HepG2 (cell line): ENCODE results near the gene PCGF2. TPM values are rescaled to one million over a fixed set of nuclear protein-coding genes. Genes with fewer than 3 reads are reported as not detected.

Experiments
- GABPB1 ChIP-seq: IDR thresholded peaks from 2 replicates; pipeline ENCODE4 v1.6.1; 2016; ENCODE audit warnings: mild to moderate bottlenecking, missing genetic modification reagents, moderate library complexity, missing compliant biosample characterization
- HMGA1 ChIP-seq: sonication (generic); formaldehyde crosslinking; conservative IDR thresholded peaks from 2 replicates; pipeline ENCODE4 v1.4.0; 2020; ENCODE audit warnings: missing genetic modification reagents
- IRX3 ChIP-seq: sonication (generic); formaldehyde crosslinking; IDR thresholded peaks from 2 replicates; pipeline ENCODE4 v1.8.1; 2023; ENCODE audit warnings: mild to moderate bottlenecking, low read depth, missing genetic modification reagents, borderline replicate concordance
- NFIC ChIP-seq: IDR thresholded peaks from 2 replicates; pipeline ENCODE4 v1.6.1; 2012; ENCODE audit warnings: mild to moderate bottlenecking, low read length, inconsistent platforms
- NR2F1 ChIP-seq, 2 experiments: fragments of 450-650 bp in 1 of 2; formaldehyde crosslinking in 1 of 2; IDR thresholded peaks; 2 replicates each; pipeline versions ENCODE4 v1.5.0 to v1.6.1; 2016 to 2020; ENCODE audit warnings: mild to moderate bottlenecking in 1 of 2, missing compliant biosample characterization in 1 of 2, missing genetic modification reagents in 1 of 2, moderate library complexity in 1 of 2
- RBM22 ChIP-seq: fragments of 200-400 bp; formaldehyde crosslinking; optimal IDR thresholded peaks from 2 replicates; pipeline ENCODE3; 2017; ENCODE audit warnings: mild to moderate bottlenecking, low read length, moderate library complexity
- RFX3 ChIP-seq: IDR thresholded peaks from 2 replicates; pipeline ENCODE4 v1.6.1; 2016; ENCODE audit warnings: missing biosample characterization, missing genetic modification reagents
- SRSF4 ChIP-seq: fragments of 200-400 bp; formaldehyde crosslinking; IDR thresholded peaks from one replicate; pipeline ENCODE4 v1.6.1; 2018; ENCODE audit warnings: mild to moderate bottlenecking, low read depth, low read length, moderate library complexity; ENCODE audit not compliant: poor library complexity, severe bottlenecking
- ZBTB38 ChIP-seq: sonication (generic); formaldehyde crosslinking; IDR thresholded peaks from 2 replicates; pipeline ENCODE4 v1.5.1; 2020; ENCODE audit warnings: mild to moderate bottlenecking, missing genetic modification reagents
- ZFP37 ChIP-seq: sonication (generic); formaldehyde crosslinking; IDR thresholded peaks from 2 replicates; pipeline ENCODE4 v1.4.0; 2020; ENCODE audit warnings: missing genetic modification reagents, borderline replicate concordance
- ZNF180 ChIP-seq: sonication (generic); formaldehyde crosslinking; IDR thresholded peaks from 2 replicates; pipeline ENCODE4 v1.4.0; 2020; ENCODE audit warnings: low read depth, missing genetic modification reagents, borderline replicate concordance
- ZNF224 ChIP-seq: sonication (generic); formaldehyde crosslinking; IDR thresholded peaks from 2 replicates; pipeline ENCODE4 v1.5.0; 2020; ENCODE audit warnings: mild to moderate bottlenecking, missing genetic modification reagents
- ZNF230 ChIP-seq: sonication (generic); formaldehyde crosslinking; IDR thresholded peaks from 2 replicates; pipeline ENCODE4 v1.4.0; 2020; ENCODE audit warnings: mild to moderate bottlenecking, missing genetic modification reagents
- ZNF343 ChIP-seq: sonication (generic); formaldehyde crosslinking; IDR thresholded peaks from 2 replicates; pipeline ENCODE4 v1.4.0; 2020; ENCODE audit warnings: mild to moderate bottlenecking, missing genetic modification reagents
- ZNF367 ChIP-seq: sonication (generic); formaldehyde crosslinking; IDR thresholded peaks from 2 replicates; pipeline ENCODE4 v1.4.0; 2020; ENCODE audit warnings: missing genetic modification reagents, borderline replicate concordance
- ZNF468 ChIP-seq: sonication (generic); formaldehyde crosslinking; IDR thresholded peaks from 2 replicates; pipeline ENCODE4 v1.8.0; 2022; ENCODE audit warnings: mild to moderate bottlenecking, moderate library complexity, missing genetic modification reagents
- ZNF546 ChIP-seq: sonication (generic); formaldehyde crosslinking; conservative IDR thresholded peaks from 2 replicates; pipeline ENCODE4 v1.8.1; 2023; ENCODE audit warnings: mild to moderate bottlenecking, missing genetic modification reagents
- ZNF552 ChIP-seq: sonication (generic); formaldehyde crosslinking; IDR thresholded peaks from 2 replicates; pipeline ENCODE4 v1.9.0; 2022; ENCODE audit warnings: missing genetic modification reagents, mild to moderate bottlenecking, borderline replicate concordance
- polyA plus RNA-seq, 8 experiments: library from polyadenylated mRNA; depleted of rRNA in 3 of 8; stranded (reverse) in 7 of 8; unstranded in 1 of 8; fragments of >200 nt; fragmentation: Illumina TruSeq in 4 of 8; extraction: Trizol in 4 of 8; gene quantifications; 2 replicates each; pipeline versions ENCODE4 v1.2.1 to v1.2.3, GENCODE V29; 2011 to 2016; ENCODE audit warnings: low read depth in 4 of 8, missing spikeins in 1 of 8, mixed read lengths in 1 of 8; ENCODE audit not compliant: insufficient read depth in 1 of 8
- total RNA-seq, 5 experiments: library from RNA; depleted of rRNA; stranded (reverse); fragments of >200 nt; fragmentation: Illumina TruSeq; extraction: Trizol; gene quantifications; 2 replicates each; pipeline ENCODE4 v1.2.3, GENCODE V29; 2016; ENCODE audit warnings: low read depth in 1 of 5
- TF ChIP-seq, protein P1 (sequence below): sonication (generic); formaldehyde crosslinking; IDR thresholded peaks from 2 replicates; pipeline ENCODE4 v1.9.0; 2021; ENCODE audit warnings: missing genetic modification reagents, borderline replicate concordance
- TF ChIP-seq, protein P2 (sequence below): sonication (generic); formaldehyde crosslinking; IDR thresholded peaks from 2 replicates; pipeline ENCODE4 v1.5.0; 2020; ENCODE audit warnings: missing genetic modification reagents, mild to moderate bottlenecking, borderline replicate concordance
- TF ChIP-seq, protein P3 (sequence below): sonication (generic); formaldehyde crosslinking; IDR thresholded peaks from 2 replicates; pipeline ENCODE4 v1.8.0; 2023; ENCODE audit warnings: mild to moderate bottlenecking, missing genetic modification reagents
- TF ChIP-seq, protein P4 (sequence below): sonication (generic); formaldehyde crosslinking; IDR thresholded peaks from 2 replicates; pipeline ENCODE4 v1.8.1; 2022; ENCODE audit warnings: mild to moderate bottlenecking, missing genetic modification reagents
- TF ChIP-seq, protein P5 (sequence below): IDR thresholded peaks from 2 replicates; pipeline ENCODE4 v1.6.1; 2016; ENCODE audit warnings: low read depth

Gene PCGF2
- total and polyA plus RNA-seq, 2 of the 13 experiments (the other 11 are each of a cell fraction or from before 2014, with no cell fraction given) = 11.6 to 29.4 TPM

DNA sequence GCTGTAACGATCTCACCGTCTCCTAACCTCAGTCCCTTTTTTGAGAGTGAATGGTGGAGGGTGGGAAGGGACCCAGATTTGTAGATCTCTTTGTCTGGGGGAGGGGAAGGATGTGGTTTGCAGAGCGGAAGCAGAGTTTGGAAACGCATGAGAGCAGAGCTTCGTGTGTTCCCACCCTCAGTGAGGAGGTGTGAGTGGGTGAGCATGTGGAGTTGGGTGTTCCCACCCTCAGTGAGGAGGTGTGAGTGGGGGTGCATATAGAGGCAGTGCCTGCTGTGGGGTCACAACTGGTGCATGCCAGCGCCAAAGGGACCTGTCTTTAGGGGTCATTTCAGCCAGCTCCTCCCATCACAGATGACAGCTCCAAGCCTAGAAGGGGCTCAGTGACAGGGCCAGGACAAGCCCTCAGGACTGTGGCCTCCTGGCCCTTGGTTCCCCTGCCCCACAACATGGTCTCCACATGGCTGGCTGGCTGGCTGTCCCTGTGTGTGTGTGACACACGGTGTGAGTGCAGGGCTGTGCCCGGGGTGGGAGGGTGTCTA is 19.8 kb downstream of the PCGF2 start (continued):
- TF ChIP-seq, protein P1, sequence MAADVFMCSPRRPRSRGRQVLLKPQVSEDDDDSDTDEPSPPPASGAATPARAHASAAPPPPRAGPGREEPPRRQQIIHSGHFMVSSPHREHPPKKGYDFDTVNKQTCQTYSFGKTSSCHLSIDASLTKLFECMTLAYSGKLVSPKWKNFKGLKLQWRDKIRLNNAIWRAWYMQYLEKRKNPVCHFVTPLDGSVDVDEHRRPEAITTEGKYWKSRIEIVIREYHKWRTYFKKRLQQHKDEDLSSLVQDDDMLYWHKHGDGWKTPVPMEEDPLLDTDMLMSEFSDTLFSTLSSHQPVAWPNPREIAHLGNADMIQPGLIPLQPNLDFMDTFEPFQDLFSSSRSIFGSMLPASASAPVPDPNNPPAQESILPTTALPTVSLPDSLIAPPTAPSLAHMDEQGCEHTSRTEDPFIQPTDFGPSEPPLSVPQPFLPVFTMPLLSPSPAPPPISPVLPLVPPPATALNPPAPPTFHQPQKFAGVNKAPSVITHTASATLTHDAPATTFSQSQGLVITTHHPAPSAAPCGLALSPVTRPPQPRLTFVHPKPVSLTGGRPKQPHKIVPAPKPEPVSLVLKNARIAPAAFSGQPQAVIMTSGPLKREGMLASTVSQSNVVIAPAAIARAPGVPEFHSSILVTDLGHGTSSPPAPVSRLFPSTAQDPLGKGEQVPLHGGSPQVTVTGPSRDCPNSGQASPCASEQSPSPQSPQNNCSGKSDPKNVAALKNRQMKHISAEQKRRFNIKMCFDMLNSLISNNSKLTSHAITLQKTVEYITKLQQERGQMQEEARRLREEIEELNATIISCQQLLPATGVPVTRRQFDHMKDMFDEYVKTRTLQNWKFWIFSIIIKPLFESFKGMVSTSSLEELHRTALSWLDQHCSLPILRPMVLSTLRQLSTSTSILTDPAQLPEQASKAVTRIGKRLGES (CRISPR knock-in tag) = no peak
- TF ChIP-seq RFX3 (CRISPR knock-in tag) (no peak), ZNF224 (CRISPR knock-in tag) (no peak), ZBTB38 (CRISPR knock-in tag) (0 out of 2 replicates have a peak, but pooled peaks have one; percentile 27), ZNF180 (CRISPR knock-in tag) (no peak), ZNF230 (CRISPR knock-in tag) (no peak), NR2F1 (CRISPR knock-in tag; IDR thresholded peaks at IDR 0.05) (no peak), IRX3 (no peak), ZNF468 (CRISPR knock-in tag) (no peak), HMGA1 (no peak), ZNF343 (no peak), ZFP37 (CRISPR knock-in tag) (no peak), ZNF552 (CRISPR knock-in tag) (no peak), SRSF4 (no peak), ZNF367 (CRISPR knock-in tag) (no peak), NFIC (no peak), GABPB1 (no peak), RBM22 (peak; percentile 98), ZNF546 (CRISPR knock-in tag) (no peak)
- TF ChIP-seq, protein P2, sequence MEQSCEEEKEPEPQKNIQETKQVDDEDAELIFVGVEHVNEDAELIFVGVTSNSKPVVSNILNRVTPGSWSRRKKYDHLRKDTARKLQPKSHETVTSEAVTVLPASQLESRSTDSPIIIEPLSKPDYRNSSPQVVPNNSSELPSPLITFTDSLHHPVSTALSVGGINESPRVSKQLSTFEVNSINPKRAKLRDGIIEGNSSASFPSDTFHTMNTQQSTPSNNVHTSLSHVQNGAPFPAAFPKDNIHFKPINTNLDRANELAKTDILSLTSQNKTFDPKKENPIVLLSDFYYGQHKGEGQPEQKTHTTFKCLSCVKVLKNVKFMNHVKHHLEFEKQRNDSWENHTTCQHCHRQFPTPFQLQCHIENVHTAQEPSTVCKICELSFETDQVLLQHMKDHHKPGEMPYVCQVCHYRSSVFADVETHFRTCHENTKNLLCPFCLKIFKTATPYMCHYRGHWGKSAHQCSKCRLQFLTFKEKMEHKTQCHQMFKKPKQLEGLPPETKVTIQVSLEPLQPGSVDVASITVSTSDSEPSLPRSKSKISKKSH (CRISPR knock-in tag) = no peak
- TF ChIP-seq, protein P3, sequence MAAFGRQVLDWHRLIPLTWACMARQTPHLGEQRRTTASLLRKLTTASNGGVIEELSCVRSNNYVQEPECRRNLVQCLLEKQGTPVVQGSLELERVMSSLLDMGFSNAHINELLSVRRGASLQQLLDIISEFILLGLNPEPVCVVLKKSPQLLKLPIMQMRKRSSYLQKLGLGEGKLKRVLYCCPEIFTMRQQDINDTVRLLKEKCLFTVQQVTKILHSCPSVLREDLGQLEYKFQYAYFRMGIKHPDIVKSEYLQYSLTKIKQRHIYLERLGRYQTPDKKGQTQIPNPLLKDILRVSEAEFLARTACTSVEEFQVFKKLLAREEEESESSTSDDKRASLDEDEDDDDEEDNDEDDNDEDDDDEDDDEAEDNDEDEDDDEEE (CRISPR knock-in tag) = no peak
- TF ChIP-seq, protein P4, sequence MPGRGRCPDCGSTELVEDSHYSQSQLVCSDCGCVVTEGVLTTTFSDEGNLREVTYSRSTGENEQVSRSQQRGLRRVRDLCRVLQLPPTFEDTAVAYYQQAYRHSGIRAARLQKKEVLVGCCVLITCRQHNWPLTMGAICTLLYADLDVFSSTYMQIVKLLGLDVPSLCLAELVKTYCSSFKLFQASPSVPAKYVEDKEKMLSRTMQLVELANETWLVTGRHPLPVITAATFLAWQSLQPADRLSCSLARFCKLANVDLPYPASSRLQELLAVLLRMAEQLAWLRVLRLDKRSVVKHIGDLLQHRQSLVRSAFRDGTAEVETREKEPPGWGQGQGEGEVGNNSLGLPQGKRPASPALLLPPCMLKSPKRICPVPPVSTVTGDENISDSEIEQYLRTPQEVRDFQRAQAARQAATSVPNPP (CRISPR knock-in tag) = no peak
- TF ChIP-seq, protein P5, sequence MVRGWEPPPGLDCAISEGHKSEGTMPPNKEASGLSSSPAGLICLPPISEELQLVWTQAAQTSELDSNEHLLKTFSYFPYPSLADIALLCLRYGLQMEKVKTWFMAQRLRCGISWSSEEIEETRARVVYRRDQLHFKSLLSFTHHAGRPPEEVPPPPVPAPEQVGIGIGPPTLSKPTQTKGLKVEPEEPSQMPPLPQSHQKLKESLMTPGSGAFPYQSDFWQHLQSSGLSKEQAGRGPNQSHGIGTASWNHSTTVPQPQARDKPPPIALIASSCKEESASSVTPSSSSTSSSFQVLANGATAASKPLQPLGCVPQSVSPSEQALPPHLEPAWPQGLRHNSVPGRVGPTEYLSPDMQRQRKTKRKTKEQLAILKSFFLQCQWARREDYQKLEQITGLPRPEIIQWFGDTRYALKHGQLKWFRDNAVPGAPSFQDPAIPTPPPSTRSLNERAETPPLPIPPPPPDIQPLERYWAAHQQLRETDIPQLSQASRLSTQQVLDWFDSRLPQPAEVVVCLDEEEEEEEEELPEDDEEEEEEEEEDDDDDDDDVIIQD = no peak
